Measurements from ENCODE around the gene AQP1. TPM values are rescaled to one million over a fixed set of nuclear protein-coding genes. Genes with fewer than 3 reads are reported as not detected.

Gene AQP1
- total RNA-seq, 4 donors from 2014 or later: 92.1 to 139 (median 110) TPM

DNA sequence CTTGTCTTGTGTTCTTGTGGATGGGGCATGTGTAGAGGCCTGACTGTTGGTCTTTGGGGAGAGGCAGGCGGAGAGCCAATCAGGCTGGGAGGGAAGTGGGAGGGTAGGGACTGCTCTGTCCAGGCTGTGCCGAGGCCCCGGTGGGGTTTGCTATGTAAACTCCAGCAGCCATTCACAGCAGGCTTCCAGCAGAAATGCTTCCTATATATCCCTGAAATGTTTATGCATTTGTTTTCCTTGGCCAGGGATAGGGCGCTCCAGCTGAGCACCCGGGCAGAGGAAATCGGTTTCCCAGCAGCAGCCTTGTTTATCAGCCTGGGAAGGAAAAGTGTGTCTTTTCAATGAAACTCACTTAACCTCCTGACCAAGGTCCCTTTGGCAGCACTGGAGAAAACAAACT, 18.3 kb upstream of the AQP1 start:
- H3K27ac ChIP-seq: no peak overlapping the region
- WGBS: 61% methylated on average over 6 of the region's 6 CpGs

DNA sequence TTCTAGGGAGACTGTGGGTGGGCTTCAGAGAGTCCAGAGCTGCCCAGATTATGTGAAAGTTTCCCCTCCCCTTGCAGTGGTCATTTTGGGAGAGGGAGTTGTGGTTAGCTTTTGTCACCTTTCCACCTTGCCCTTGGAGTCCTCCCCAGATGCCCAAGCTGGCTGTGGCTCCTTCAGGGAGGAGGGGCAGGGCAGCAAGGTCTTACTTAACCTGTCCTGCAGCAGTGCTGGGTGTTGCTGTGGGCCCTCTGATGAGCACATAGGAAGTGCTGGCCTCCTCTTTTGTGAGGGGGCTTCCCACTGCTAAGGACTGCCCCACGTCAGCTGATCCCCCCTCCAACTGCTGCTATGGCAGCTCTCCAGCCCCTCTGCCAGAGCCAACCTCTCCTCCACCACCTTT, 17.6 kb upstream of the AQP1 start:
- Histone ChIP-seq H3K36me3 (no peaks in the 10 kb centered on the region), H3K27ac (peak overlapping the region; percentile 10), H3K4me1 (peaks cover 17% of the 10 kb centered on the region), H3K9me3 (no peaks in the 10 kb centered on the region), H3K4me3 (no peak overlapping the region), H3K27me3 (no peaks in the 10 kb centered on the region)
- 89% methylated on average over 1 of the region's 1 CpG for WGBS
- no peak for TF ChIP-seq POLR2A (IDR thresholded peaks at IDR 0.05)
- TF ChIP-seq, protein P1, sequence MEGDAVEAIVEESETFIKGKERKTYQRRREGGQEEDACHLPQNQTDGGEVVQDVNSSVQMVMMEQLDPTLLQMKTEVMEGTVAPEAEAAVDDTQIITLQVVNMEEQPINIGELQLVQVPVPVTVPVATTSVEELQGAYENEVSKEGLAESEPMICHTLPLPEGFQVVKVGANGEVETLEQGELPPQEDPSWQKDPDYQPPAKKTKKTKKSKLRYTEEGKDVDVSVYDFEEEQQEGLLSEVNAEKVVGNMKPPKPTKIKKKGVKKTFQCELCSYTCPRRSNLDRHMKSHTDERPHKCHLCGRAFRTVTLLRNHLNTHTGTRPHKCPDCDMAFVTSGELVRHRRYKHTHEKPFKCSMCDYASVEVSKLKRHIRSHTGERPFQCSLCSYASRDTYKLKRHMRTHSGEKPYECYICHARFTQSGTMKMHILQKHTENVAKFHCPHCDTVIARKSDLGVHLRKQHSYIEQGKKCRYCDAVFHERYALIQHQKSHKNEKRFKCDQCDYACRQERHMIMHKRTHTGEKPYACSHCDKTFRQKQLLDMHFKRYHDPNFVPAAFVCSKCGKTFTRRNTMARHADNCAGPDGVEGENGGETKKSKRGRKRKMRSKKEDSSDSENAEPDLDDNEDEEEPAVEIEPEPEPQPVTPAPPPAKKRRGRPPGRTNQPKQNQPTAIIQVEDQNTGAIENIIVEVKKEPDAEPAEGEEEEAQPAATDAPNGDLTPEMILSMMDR (IDR thresholded peaks at IDR 0.05): no peak
- DNase-seq (ENCODE audit: low spot score in 2 of 2): no peak

More for the DNA sequence above, 18.3 kb upstream of the AQP1 start:
- H3K27me3 ChIP-seq: no peaks in the 10 kb centered on the region
- no peak overlapping the region for H3K4me3 ChIP-seq
- no peaks in the 10 kb centered on the region for H3K9me3 ChIP-seq
- DNase-seq (ENCODE audit: low spot score in 2 of 2): no peak
- TF ChIP-seq POLR2AphosphoS5 (IDR thresholded peaks at IDR 0.05): no peak
- peaks cover 21% of the 10 kb centered on the region for H3K4me1 ChIP-seq
- H3K36me3 ChIP-seq: no peaks in the 10 kb centered on the region

GRCh38 chr7:30894866-30895605, 16.6 kb upstream of the AQP1 start:
- 86% methylated on average over 14 of the region's 14 CpGs for WGBS
- no peaks in the 10 kb centered on the region for H3K27me3 ChIP-seq
- H3K4me3 ChIP-seq: no peak overlapping the region
- H3K36me3 ChIP-seq: no peaks in the 10 kb centered on the region
- DNase-seq (ENCODE audit: low spot score in 2 of 2): no peak
- H3K27ac ChIP-seq: no peak overlapping the region
- no peaks in the 10 kb centered on the region for H3K9me3 ChIP-seq
- peaks cover 20% of the 10 kb centered on the region for H3K4me1 ChIP-seq
- TF ChIP-seq POLR2A (IDR thresholded peaks at IDR 0.05): no peak

DNA sequence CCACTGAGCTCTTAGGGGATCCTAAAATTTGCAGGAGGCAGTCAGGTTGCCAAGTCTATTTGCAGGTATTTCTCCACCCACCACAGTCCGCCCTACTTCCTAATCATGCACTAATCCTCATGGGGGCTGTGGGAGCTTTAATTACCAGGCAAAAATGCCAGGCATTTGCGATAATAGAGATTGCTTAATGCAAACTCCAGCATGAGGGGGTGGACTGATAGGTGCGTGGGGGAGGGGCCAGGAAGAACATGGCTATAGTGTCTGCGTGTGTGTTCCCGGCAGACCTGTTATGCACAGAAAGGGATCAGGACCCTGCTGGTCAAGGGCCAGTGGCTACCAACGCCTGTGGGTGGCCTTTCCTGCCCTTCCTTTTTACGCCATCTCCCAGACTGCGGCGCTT, 15.6 kb upstream of the AQP1 start:
- Histone ChIP-seq H3K4me3 (no peak overlapping the region), H3K27ac (no peak overlapping the region), H3K9me3 (no peaks in the 10 kb centered on the region), H3K27me3 (no peaks in the 10 kb centered on the region), H3K4me1 (peaks cover 20% of the 10 kb centered on the region), H3K36me3 (no peaks in the 10 kb centered on the region)
- WGBS: 85% methylated on average over 9 of the region's 9 CpGs
- no peak for DNase-seq (ENCODE audit: low spot score in 2 of 2)
- TF ChIP-seq POLR2AphosphoS5 (IDR thresholded peaks at IDR 0.05): no peak
- TF ChIP-seq EP300 (IDR thresholded peaks at IDR 0.05): no peak
- TF ChIP-seq, protein P1 (IDR thresholded peaks at IDR 0.05): no peak
- no peak for TF ChIP-seq POLR2A (IDR thresholded peaks at IDR 0.05)

- H3K27me3 ChIP-seq: no peaks in the 10 kb centered on the region
- peaks cover 20% of the 10 kb centered on the region for H3K4me1 ChIP-seq
- no peak overlapping the region for H3K4me3 ChIP-seq
- WGBS: 33% methylated on average over 13 of the region's 13 CpGs
- TF ChIP-seq, protein P1 (IDR thresholded peaks at IDR 0.05): no peak
- TF ChIP-seq EP300 (IDR thresholded peaks at IDR 0.05) (no peak), POLR2A (IDR thresholded peaks at IDR 0.05) (no peak), POLR2AphosphoS5 (IDR thresholded peaks at IDR 0.05) (no peak)
- H3K9me3 ChIP-seq: no peaks in the 10 kb centered on the region
- DNase-seq (ENCODE audit: low spot score in 2 of 2): no peak
- no peak overlapping the region for H3K27ac ChIP-seq
- no peaks in the 10 kb centered on the region for H3K36me3 ChIP-seq
Measured at GRCh38 chr7:30896783-30897637, 14.6 kb upstream of the AQP1 start.

- Histone ChIP-seq H3K27me3 (no peaks in the 10 kb centered on the region), H3K36me3 (no peaks in the 10 kb centered on the region), H3K9me3 (no peaks in the 10 kb centered on the region), H3K4me3 (no peak overlapping the region), H3K4me1 (peaks cover 20% of the 10 kb centered on the region), H3K27ac (peak overlapping the region; percentile 29)
- DNase-seq (ENCODE audit: low spot score in 2 of 2): no peak
- 85% methylated on average over 2 of the region's 2 CpGs for WGBS
- TF ChIP-seq EP300 (IDR thresholded peaks at IDR 0.05) (no peak), POLR2A (IDR thresholded peaks at IDR 0.05) (no peak), POLR2AphosphoS5 (IDR thresholded peaks at IDR 0.05) (no peak)
Measured at GRCh38 chr7:30897770-30898169, 13.9 kb upstream of the AQP1 start.
